Activated gamma-delta T cell treated with anti-CD3 and anti-CD28 coated beads, Interleukin-2, amount 50 U/mL, for 16 hours (primary cell): Measurements from ENCODE around the gene NTRK2.

Experiments used
- DNase-seq: peaks from one replicate; pipeline ENCODE4 v3.0.0-alpha.2; 2020; ENCODE audit warnings: low read depth

Gene NTRK2

GRCh38 chr9:84736081-84736480 is 66.6 kb downstream of the NTRK2 start:
- no peak for DNase-seq

GRCh38 chr9:84736536-84736935 is 67.0 kb downstream of the NTRK2 start:
- no peak for DNase-seq

- no peak for DNase-seq
Observed at GRCh38 chr9:84738353-84738752, 68.8 kb downstream of the NTRK2 start.

- no peak for DNase-seq
Observed at GRCh38 chr9:84742261-84742660, 72.7 kb downstream of the NTRK2 start.

- DNase-seq = no peak
Observed at GRCh38 chr9:84744195-84744594, 74.7 kb downstream of the NTRK2 start.

GRCh38 chr9:84744726-84745125 is 75.2 kb downstream of the NTRK2 start:
- no peak for DNase-seq

- DNase-seq = no peak
Observed at GRCh38 chr9:84748112-84748511, 78.6 kb downstream of the NTRK2 start.

GRCh38 chr9:84750152-84750865 is 80.8 kb downstream of the NTRK2 start:
- DNase-seq = no peak

GRCh38 chr9:84751921-84752320 is 82.4 kb downstream of the NTRK2 start:
- DNase-seq = no peak

GRCh38 chr9:84754461-84754860 is 84.9 kb downstream of the NTRK2 start:
- DNase-seq = no peak

- DNase-seq = no peak
Observed at GRCh38 chr9:84754881-84755280, 85.4 kb downstream of the NTRK2 start.

- DNase-seq = no peak
Observed at GRCh38 chr9:84755380-84755779, 85.9 kb downstream of the NTRK2 start.

- no peak for DNase-seq
Observed at GRCh38 chr9:84756171-84756570, 86.6 kb downstream of the NTRK2 start.

GRCh38 chr9:84756731-84757130 is 87.2 kb downstream of the NTRK2 start:
- DNase-seq = no peak

GRCh38 chr9:84758817-84759216 is 89.3 kb downstream of the NTRK2 start:
- DNase-seq = no peak

GRCh38 chr9:84759300-84759750 is 89.8 kb downstream of the NTRK2 start:
- no peak for DNase-seq

- DNase-seq = no peak
Observed at GRCh38 chr9:84759804-84760203, 90.3 kb downstream of the NTRK2 start.

GRCh38 chr9:84761137-84761808 is 91.7 kb downstream of the NTRK2 start:
- DNase-seq = no peak

GRCh38 chr9:84772511-84772910 is 103.0 kb downstream of the NTRK2 start:
- no peak for DNase-seq

GRCh38 chr9:84773022-84773421 is 103.5 kb downstream of the NTRK2 start:
- DNase-seq = no peak

- no peak for DNase-seq
Observed at GRCh38 chr9:84775056-84775643, 105.6 kb downstream of the NTRK2 start.

- DNase-seq = no peak
Observed at GRCh38 chr9:84778570-84778969, 109.0 kb downstream of the NTRK2 start.

GRCh38 chr9:84779883-84780282 is 110.4 kb downstream of the NTRK2 start:
- DNase-seq = no peak
